ENCODE results near the gene DNAL4. TPM values are rescaled to one million over a fixed set of nuclear protein-coding genes. Genes with fewer than 3 reads are reported as not detected.

Gene DNAL4
- total RNA-seq, 2 donors from 2014 or later = 5.2 to 7.8 TPM

DNA sequence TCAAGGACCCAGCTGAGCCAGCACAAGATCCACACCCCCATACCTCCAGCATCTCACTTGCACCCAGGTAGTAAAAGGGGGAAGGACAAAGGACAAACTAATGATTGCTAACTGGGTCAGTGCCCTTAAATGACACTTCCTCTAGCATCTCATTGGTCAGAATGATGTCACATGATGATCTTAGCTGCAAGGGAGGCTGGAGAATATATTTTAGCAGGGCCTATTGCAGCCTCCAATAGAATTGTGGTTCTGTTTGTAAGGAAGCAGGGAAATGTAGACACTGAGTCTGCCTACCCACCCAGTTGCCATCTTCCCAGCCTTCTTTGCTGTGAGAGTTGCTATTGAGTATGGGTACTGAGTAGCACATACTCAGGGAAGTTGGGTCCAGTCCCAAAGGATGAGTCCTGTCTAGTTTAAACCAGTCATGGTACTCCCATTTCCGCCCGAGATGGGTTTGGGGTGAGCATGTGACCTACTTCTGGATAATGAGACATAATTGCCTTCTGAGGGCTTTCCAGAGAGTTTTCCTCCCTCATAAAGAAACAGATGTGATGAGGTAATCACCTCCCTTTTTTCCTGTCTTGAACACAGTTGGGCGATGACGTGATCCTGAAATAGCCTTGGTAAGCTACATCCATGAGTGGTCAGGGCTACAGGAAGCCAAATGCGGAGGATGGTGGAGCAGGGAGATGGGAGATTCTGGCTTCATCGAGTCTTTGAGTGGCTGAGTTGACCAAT, 5.5 kb upstream of the DNAL4 start:
- DNase-seq (ENCODE audit: low spot score in 2 of 2) (no peak), ATAC-seq (no peak)
- Mint-ChIP-seq H3K9me3 (peaks cover 6 to 10% of the 10 kb centered on the region in 2 donors), H3K27ac (no peak overlapping the region), H3K36me3 (peaks cover 0 to 5% of the 10 kb centered on the region in 2 donors)

DNA sequence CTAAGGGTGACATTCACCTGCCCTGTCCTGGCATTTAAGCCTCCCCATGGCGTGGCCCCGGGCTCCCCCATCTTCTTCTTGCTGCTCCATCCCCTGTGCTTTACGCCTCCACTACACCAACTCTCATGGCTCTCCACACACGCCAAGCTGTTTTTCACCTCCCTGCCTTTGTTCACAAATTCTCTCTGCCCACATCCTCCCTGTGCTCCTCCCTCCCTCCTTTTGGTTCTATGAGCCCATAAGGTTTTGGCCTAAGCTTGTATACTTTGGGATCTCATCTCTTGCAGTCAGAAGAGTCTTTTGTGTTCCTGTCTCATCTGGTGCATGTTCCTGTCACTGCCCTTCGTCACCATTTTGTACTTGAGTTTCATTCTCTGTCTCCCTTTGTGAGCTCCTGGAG, 4.6 kb upstream of the DNAL4 start:
- ATAC-seq (no peak), DNase-seq (ENCODE audit: low spot score in 2 of 2) (no peak)
- peaks cover 0 to 5% of the 10 kb centered on the region in 2 donors for H3K36me3 Mint-ChIP-seq
- H3K27ac Mint-ChIP-seq = no peak overlapping the region
- peaks cover 6 to 10% of the 10 kb centered on the region in 2 donors for H3K9me3 Mint-ChIP-seq

DNA sequence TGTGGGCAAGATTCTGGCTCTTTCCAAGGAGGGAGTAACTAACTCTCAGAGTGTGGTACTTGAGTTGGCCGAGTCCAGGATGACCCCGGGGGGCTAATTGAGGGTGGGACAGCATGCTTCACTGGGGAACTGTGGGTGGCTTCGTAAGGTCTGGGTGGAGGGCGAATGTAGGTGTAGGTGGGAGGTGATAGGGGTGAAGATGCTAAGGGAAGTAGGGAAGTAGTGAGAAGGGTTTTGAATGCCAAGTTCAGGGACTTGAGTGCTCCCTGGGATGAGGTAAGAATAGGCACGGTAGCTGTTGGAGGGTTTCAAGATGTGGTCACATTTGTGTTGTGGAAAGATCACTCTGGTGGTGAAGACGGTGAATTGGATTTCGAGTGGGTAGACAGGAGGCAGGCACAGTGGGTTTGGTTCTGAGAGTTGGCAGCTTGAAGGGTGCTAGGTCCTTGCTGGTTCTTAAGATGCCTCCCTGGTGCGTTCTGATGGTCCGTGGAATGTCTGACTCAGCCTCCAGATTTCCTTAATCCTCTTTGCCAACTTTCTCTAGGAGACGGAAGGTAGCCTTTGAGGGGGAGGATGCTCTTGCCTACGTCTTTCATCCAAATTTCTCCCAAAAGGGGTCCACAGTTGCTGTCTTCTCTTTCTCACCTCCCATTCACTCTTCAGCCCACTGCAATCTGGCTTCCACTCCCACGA, 2.5 kb upstream of the DNAL4 start:
- no peak for ATAC-seq

DNA sequence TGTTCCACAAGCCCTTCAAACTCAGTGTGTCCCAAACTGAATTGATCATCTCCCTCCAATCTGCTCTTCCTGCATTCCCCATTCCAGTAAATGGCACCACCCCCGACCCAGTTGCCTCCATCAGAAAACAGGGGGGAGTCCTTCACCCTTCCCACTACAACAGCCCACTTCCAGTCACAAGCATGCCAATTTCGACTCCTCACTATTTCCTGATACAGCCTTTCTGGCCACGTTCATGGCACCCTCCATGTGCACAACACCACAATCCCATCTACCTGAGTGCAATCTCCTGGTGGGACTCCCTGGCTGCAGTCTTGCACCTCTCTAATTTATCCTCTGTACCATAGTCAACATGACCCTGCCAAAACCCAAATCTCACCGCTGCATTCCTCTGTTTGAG, 1.6 kb upstream of the DNAL4 start:
- H3K9me3 Mint-ChIP-seq = peaks cover 6 to 10% of the 10 kb centered on the region in 2 donors
- peaks cover 0 to 5% of the 10 kb centered on the region in 2 donors for H3K36me3 Mint-ChIP-seq
- no peak for ATAC-seq
- H3K27ac Mint-ChIP-seq = peak overlapping the region in 1 of 2 donors; percentile 6
- DNase-seq (ENCODE audit: low spot score in 2 of 2) = no peak

More for the DNA sequence above, 2.5 kb upstream of the DNAL4 start:
- no peak for DNase-seq (ENCODE audit: low spot score in 2 of 2)
- peaks cover 0 to 5% of the 10 kb centered on the region in 2 donors for H3K36me3 Mint-ChIP-seq
- H3K9me3 Mint-ChIP-seq = peaks cover 6 to 10% of the 10 kb centered on the region in 2 donors
- H3K27ac Mint-ChIP-seq = no peak overlapping the region

DNA sequence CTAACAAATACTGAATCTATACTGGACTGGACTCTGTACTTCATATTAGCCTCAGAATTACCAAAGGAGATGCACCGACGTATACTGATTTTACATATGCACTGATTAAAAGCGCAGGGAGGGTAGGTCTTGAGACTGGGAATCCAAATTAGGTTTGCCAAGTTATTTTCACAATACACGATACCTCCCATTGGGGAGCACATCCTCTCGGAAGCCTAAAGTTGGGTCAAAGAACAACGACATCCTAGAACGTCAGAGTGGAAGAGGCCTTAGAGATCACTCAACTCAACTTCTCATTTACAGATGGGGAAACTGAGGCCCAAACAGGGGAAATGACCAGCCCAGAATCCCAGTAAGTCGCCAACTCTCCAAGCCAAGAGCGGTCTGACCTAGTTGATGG, 626 bp downstream of the DNAL4 start:
- Mint-ChIP-seq H3K9me3 (peaks cover 0 to 4% of the 10 kb centered on the region in 2 donors), H3K36me3 (no peaks in the 10 kb centered on the region), H3K27ac (peak overlapping the region; percentile 93 to 99)
- no peak for ATAC-seq
- DNase-seq (ENCODE audit: low spot score in 2 of 2) = no peak

DNA sequence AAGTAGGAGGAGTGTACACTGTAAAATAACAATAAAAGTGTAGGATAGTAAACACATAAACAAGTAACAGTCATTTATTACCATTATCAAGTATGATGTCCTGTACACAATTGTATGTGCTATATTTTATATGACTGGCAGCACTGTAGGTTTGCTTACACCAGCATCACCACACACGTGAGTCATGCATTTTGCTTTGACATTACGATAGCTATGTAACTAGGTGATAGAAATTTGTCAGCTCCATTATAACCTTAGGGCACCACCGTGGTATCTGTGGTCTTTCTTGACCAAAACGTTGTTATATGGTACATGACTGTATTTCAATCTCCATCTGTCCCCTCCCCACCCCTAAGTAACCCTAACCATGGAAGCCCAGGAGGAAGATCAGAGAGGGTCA, 1.1 kb downstream of the DNAL4 start:
- Mint-ChIP-seq H3K9me3 (no peaks in the 10 kb centered on the region), H3K27ac (peak overlapping the region; percentile 93 to 99), H3K36me3 (no peaks in the 10 kb centered on the region)
- ATAC-seq = peak in 1 of 2 donors; percentile 30
- DNase-seq (ENCODE audit: low spot score in 2 of 2) = peak in 1 of 2 donors; percentile 15

DNA sequence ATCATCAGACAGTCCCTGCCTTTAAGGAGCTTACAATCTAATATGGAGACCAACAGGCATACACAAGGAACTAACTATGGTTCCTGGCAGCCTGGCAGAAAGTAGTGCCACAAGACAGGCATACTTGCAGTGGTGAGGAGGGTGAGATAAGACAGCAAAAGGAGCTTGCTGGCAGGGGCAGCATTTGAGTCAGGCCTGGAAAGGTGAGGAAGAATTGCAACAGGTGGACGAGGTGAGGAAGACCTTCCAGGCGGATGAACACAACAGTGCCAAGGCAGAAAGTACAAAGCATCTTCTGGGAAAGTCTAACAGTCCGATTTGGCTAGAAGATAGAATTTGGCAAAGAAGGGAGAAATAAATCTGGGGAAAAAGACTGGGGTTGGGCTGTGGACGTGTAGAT, 4.3 kb downstream of the DNAL4 start:
- DNase-seq (ENCODE audit: low spot score in 2 of 2) = no peak
- H3K36me3 Mint-ChIP-seq = no peaks in the 10 kb centered on the region
- no peak overlapping the region for H3K27ac Mint-ChIP-seq
- ATAC-seq = no peak
- H3K9me3 Mint-ChIP-seq = no peaks in the 10 kb centered on the region

DNA sequence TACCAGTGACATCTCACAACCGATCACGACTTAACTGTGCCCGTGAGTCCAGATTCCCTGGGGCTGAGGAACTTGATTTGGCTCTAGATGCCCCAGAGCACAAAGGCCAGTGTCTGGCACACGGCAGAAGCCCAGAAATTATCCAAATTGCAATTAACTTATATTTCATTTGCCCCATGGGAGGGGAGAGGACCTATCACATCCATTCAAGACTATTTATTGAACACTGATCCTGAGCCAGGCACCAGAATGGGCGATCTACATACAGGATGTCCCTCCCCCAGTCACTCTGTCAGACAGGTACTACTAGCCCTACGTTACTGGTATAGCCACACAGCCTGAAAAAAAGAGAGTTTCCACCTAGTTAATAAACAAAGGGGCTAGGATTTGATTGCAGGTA, 5.1 kb downstream of the DNAL4 start:
- no peaks in the 10 kb centered on the region for H3K9me3 Mint-ChIP-seq
- H3K27ac Mint-ChIP-seq = no peak overlapping the region
- no peak for DNase-seq (ENCODE audit: low spot score in 2 of 2)
- no peak for ATAC-seq
- H3K36me3 Mint-ChIP-seq = no peaks in the 10 kb centered on the region

DNA sequence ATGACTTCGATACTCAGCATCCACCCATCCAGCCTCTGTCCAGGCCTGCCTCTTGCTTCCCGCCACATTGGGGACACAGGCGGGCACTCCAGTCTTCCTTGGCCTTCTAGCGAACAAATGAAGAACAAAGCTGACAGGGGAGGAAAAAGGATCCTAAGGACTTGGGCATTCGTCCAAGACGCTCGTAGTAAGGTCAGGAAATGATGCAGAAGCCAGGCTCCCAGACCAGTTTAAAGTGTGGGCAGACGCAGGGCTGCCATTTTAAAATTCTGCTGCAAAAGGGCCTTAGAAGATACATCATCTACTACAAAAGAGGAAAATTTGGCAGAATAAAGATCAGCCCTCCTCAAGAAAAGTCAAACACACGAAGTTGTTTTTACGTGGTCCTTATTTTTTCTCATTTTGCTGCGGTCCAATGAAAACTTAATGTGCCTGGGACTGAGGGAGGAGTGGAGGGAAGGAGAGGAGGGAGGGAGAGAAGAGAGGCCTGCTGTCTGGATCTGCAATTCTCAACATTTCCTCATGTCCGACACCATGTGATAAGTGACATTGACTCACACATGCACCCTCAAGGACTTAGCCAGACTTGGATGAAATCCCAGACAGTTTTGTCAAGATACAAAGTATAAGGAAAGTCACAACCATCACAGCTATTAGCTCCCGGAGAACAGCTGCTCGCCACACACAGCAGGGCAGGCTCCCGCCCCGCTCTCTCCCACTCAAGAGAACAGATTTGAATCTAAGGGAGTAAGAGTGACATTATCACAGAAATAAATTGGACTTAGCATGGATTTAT, 5.7 kb downstream of the DNAL4 start:
- H3K27ac Mint-ChIP-seq = no peak overlapping the region
- H3K9me3 Mint-ChIP-seq = no peaks in the 10 kb centered on the region
- no peak for ATAC-seq
- no peak for DNase-seq (ENCODE audit: low spot score in 2 of 2)
- H3K36me3 Mint-ChIP-seq = no peaks in the 10 kb centered on the region

DNA sequence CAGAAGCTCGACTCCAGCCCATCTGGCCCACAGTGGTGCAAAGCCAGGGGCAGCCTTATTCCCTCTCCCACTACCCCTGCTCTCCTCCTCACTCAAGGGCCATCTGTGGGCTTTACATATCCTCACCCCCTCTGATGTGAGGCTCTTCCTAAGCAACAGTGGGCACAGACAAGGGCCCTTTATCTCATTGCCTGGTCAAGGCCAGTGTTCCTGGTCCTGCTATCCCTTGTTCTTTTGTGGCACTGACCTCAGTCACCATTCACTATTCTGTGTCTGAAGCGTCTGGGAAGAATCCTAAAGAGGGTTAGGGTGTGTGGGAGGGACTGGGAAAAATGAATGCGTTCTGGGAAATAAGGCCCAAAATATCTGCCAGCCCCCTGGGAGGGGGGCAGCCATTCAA, 7.3 kb downstream of the DNAL4 start:
- ATAC-seq = no peak
- no peaks in the 10 kb centered on the region for H3K9me3 Mint-ChIP-seq
- no peak overlapping the region for H3K27ac Mint-ChIP-seq
- no peak for DNase-seq (ENCODE audit: low spot score in 2 of 2)
- no peaks in the 10 kb centered on the region for H3K36me3 Mint-ChIP-seq

DNA sequence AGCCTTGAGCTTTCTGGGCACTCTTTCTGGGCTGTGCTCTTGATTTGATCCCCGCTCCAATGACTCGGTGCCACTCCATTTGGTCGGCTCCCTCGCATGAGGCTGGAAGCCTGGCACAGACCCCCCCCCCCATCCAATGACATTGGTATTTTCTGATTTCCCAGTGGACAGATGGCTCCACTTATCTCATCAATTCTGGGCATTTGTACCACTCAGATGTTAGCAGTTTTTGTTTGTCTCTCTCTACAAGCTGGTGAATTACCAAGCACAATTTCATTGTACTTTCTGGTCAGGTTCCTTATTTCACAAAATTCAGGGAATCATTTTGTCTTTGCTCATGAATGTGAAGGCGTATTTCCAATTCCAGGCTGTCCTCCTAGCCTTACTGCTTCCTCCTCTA, 9.1 kb downstream of the DNAL4 start:
- ATAC-seq (no peak), DNase-seq (ENCODE audit: low spot score in 2 of 2) (no peak)
- no peaks in the 10 kb centered on the region for H3K9me3 Mint-ChIP-seq
- peak overlapping the region in 1 of 2 donors; percentile 33 for H3K27ac Mint-ChIP-seq
- no peaks in the 10 kb centered on the region for H3K36me3 Mint-ChIP-seq

DNA sequence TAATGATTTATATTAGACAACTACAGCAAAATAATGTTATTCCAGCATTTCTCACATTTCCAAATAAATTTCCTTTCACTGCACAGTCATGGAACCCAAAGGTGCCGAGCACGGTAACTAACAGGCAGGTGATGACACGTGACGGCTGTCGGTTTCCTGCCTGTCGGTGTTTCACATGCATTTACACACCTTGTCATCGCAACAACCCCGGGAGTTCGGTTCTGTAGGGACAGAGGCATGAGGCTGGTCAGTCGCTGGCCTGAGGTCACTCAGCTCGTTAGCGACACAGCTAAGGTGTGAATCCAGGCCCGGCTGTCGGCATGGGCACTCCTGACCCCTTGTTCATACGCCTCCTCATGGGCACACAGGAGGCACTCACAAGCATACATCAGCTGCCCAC, 9.9 kb downstream of the DNAL4 start:
- Mint-ChIP-seq H3K27ac (no peak overlapping the region), H3K9me3 (no peaks in the 10 kb centered on the region), H3K36me3 (no peaks in the 10 kb centered on the region)
- no peak for ATAC-seq
- no peak for DNase-seq (ENCODE audit: low spot score in 2 of 2)

DNA sequence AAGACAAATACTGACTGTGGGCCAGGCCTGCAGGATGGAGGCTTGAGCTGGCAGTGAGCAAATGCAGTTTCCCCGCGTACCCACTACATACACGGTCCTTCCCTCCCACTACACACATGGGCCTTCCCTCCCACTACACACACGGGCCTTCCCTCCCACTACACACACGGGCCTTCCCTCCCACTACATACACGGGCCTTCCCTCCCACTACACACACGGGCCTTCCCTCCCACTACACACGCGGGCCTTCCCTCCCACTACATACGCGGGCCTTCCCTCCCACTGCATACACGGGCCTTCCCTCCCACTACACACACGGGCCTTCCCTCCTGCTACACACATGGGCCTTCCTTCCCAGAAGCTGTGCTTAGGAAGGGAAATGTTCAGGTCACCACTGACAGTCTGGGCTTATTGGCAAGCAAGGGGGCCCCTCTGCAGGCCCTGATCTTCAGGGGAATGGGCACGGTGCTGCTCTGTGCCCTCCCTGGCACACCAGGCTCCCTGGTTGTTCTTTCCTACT, 10.8 kb downstream of the DNAL4 start:
- no peak for DNase-seq (ENCODE audit: low spot score in 2 of 2)
- H3K27ac Mint-ChIP-seq = peak overlapping the region in 1 of 2 donors; percentile 65
- H3K9me3 Mint-ChIP-seq = no peaks in the 10 kb centered on the region
- H3K36me3 Mint-ChIP-seq = no peaks in the 10 kb centered on the region
- no peak for ATAC-seq

DNA sequence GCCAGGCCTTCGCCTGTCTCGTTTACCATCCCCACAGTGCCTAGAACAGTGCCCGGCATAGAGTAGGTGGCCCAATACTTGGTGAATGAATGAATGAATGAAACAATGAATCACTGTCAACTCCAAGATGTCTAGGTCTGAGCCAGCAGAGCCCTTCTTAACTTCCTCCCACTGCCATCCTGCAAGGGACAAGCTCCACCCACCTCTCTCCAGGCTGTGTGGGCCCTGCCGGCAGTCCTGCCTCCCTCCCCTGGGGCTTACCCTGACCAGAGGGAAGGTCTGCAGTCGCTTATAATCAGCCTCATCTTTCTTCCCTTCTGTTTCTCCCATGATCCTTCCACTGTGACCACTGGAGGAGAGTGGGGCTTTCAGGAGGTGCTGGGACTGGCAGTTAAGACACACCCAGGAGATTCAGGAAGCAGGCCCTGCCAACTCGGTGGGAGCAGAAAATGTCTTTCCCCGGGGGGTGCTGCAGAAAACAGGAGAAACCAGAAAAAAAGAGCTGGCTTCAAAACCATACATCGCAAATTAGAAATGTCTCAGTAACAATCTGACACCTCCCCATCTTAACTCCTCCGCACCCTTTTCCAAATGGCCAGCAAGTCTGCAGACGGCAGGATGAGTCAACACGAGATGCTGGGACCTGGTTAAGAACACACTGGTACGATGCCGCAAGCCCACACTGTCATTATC, 11.4 kb downstream of the DNAL4 start:
- DNase-seq (ENCODE audit: low spot score in 2 of 2) (no peak), ATAC-seq (peak in 1 of 2 donors; percentile 50)
- no peaks in the 10 kb centered on the region for H3K9me3 Mint-ChIP-seq
- peak overlapping the region; percentile 13 to 69 for H3K27ac Mint-ChIP-seq
- no peaks in the 10 kb centered on the region for H3K36me3 Mint-ChIP-seq

DNA sequence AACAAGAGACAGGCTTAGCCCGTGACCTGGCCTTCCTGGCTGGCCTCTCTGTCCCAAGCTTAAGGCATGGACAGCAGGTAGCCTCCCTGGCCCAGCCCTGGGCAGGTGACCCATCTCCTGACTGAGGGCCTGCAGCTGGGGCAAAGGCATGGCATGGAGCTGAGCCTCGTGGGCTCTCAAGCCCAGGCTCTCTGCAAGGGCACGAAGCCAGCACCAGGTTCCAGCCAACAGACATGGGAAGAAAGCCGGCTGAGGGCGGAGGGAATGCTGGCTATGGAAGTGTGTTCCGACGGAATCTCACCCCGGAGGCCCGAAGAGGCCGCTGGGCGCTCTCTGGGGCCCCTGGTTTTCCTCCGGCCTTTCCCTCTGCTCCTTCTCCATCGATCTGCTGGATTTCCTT, 12.9 kb downstream of the DNAL4 start:
- DNase-seq (ENCODE audit: low spot score in 2 of 2) (no peak), ATAC-seq (no peak)
- H3K36me3 Mint-ChIP-seq = no peaks in the 10 kb centered on the region
- no peak overlapping the region for H3K27ac Mint-ChIP-seq
- H3K9me3 Mint-ChIP-seq = no peaks in the 10 kb centered on the region

DNA sequence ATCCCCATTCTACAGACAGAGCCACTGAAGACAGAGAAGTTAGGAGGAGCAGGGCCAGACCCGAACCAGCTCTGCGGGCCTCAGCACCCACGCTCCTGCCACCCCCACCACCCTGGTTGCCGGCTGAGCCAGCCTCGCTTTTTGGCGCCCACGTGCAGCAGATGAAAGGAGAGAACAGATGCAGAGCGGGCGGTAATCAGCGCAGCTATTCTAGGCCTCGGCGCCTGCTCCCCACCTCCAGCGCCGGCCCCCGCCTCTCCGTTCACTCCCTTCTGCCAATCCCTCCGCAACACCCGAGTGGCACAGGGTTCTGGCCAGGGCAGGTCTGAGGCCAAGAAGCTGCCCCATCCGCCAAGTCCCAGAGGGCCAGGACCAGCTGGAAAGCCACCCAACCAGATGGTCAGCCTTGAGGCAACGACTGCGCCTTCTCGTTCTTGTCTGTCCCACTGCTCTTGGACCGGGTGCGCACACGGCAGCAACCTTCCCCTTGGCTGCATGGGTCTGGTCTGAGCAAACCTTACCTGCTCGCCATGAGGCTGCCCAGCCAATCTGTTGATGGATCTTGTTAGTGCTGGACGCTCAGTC, 16.8 kb downstream of the DNAL4 start:
- Mint-ChIP-seq H3K36me3 (no peaks in the 10 kb centered on the region), H3K9me3 (no peaks in the 10 kb centered on the region), H3K27ac (peak overlapping the region; percentile 24 to 65)
- no peak for DNase-seq (ENCODE audit: low spot score in 2 of 2)
- ATAC-seq = no peak

Data from activated naive CD4-positive, alpha-beta T cell treated with anti-CD3 and anti-CD28 coated beads, Interleukin-2, amount 50 U/mL, for 72 hours (primary cell).